HG03571 (cell line): ENCODE data around the gene ZNF217.
"Not testable (repeated sequence)": the region's sequence is repeated elsewhere in the genome, so short reads cannot be mapped to it uniquely, and the experiment has no call there.

ENCODE experiments used
- ATAC-seq: cut with Tn5 transposase; IDR thresholded peaks from one replicate; pipeline ENCODE4 v1.9.1; 2021; ENCODE audit not compliant: unreplicated experiment

Gene ZNF217

GRCh38 chr20:53622247-53623133, 28.9 kb upstream of the ZNF217 start:
- no peak for ATAC-seq

DNA sequence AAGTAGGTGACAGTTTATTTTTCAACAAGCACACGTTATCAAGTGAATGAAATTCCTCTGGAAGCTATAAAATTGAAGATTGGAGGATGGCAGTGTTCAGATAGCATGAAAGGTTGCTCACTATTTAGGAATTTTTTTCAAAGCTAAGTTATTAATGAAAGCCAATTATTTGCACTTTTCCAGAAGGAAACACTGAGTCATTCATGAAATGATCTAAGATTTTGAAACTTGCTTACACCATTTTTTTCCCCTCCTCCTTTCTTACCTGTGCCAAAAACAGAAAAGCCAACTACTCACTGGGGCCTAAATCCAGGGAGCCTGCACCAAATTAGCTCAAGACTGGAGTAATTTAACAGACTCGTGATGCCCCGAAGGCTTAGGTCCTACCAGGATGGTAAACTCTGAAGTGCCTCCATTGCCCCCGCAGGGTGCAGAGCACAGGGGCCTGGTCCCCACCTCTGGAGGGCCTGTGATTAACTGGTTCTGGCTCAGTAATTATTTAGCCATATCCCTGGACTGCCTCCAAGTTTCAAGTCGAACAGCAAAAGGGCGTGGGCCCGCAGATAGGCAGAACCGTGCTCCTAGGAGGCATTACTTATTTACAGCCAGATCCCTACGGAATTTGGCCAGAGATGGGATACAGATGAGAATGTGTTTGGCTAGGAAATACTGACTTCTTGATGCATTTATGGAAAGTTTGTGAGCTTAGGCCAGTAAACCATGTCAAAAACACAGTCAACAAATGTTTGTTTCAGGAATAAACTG, 28.0 kb upstream of the ZNF217 start:
- ATAC-seq, result no peak

- not testable (repeated sequence) for ATAC-seq
Measured at GRCh38 chr20:53618490-53619000, 24.9 kb upstream of the ZNF217 start.

GRCh38 chr20:53617791-53618489, 24.3 kb upstream of the ZNF217 start:
- no peak for ATAC-seq

DNA sequence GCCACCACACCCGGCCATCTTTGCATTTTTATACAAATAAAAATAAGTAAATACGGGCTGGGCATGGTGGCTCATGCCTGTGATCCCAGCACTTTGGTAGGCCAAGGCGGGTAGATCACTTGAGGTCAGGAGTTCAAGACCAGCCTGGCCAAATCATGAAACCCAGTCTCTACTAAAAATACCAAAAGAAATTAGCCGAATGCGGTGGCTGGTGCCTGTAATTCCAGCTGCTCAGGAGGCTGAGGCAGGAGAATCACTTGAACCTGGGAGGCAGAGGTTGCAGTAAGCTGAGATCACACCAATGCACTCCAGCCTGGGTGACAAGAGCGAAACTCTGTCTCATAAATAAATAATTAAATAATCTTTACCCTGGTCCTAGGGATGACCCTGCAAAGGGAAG, 22.9 kb upstream of the ZNF217 start:
- ATAC-seq, result not testable (repeated sequence)

DNA sequence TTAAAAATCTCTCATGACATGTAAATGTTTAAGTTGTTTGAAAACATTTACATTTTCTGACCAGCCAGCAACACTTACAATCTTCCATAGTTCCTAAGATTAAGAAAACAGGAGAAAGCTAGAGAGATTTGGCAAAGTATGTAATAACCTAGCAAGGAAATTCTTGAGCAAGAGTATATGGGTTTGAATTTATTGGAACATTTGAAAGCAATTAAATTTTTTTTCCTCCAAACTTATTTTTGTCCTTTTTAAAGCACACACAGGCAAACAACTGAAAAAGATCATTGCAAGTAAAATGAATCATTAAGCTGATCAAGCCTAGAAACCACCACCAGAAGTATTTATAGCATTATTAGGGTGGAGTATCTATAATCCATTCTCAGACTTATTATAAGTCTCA, 20.1 kb upstream of the ZNF217 start:
- ATAC-seq, result no peak

DNA sequence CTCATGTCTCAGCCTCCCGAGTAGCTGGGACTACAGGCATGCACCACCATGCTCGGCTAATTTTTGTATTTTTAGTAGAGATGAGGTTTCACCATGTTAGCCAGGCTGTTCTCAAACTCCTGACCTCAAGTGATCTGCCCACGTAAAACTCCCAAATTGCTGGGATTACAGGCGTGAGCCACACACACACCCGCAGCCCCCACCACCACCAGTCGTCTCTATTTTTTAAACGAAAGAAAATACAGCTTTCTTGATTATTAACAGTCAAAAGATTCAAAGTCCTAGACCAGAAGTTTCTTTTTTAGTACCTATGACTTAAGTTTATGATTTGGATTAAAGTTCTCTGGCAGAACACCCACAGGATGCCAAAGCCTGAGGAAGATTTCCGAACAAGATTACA, 18.6 kb upstream of the ZNF217 start:
- ATAC-seq, result not testable (repeated sequence)

DNA sequence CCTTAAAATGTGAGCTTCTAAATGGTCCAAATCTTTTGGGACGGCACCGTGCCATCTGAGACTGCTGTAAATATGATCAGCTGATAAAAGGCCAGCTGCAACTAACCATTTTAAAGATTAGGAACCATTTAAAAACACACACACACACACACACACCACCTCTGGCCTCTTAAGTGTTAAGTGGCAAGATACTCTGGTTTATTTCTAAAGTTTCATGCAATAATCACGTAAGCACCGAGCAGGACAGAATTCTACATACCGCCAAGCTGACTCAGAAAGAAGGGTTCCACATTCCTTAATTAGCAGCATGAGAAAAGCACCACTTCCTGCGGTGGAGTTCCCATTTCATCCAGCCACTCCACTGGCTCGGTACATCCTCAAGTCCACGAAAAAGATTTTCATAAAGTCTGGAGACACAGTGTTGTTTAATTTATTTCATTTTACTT, 17.8 kb upstream of the ZNF217 start:
- no peak for ATAC-seq

GRCh38 chr20:53609491-53610445, 16.1 kb upstream of the ZNF217 start:
- ATAC-seq, result no peak

DNA sequence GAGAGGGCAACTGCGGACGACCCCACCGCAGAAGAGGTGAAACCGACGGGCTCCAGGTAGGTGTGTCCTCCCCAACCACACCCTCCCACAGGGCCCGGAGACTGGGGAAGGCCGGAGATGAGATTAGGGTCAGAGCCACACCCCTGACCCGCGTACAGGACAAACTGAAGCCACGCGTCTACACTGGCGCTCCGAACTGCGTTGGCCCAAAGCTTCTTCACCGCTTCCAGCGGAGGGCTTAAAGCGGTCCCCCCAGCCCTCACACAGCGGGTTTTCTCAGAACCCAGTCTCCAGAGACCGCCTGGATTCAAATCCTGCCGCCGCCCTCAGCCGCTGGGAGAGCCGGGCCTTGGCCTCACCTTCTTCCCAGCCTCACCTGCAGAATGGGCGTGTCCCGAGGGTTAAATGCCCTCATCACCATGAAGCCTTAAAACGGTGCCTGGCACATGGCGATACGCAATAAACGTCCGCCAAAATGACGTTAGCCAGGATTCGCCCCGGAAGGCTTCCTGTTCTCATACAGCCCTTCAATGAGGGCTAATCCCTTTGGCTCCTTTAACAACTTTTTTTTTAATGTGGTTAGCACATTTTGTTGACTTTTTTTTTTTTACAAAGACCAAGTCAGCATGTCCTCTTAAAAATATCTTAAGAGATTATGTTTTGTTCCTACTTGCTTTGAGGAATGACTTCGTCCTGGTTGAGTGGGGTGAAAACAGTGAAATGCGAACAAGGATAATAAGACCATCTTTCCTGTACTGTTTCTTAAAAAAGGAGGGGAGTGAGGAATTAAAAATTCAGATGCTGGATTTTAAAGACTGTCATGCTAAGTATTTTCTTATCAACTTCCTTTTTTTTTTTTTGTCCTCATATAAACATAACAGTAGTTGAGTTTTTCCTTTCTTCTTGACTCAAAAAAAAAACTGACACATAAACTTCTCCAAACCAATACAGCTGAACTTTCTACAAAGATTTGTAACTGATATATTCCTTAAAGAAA, 15.1 kb upstream of the ZNF217 start:
- no peak for ATAC-seq

- no peak for ATAC-seq
Measured at GRCh38 chr20:53608071-53608455, 14.4 kb upstream of the ZNF217 start.

- no peak for ATAC-seq
Measured at GRCh38 chr20:53606364-53606985, 12.8 kb upstream of the ZNF217 start.

DNA sequence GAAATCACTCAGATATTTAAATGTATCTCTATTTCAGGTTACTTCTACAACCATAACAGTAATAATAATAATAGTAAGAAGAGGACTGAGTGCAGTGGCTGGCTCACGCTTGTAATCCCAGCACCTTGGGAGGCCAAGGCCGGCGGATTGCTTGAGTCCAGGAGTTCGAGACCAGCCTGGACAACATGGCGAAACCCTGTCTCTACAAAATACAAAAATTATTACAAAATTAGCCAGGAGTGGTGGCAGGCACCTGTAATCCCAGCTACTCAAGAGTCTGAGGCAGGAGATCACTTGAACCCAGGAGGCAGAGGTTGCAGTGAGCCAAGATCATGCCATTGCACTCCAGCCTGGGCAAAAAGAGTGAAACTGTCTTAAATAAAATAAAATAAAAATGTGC, 11.8 kb upstream of the ZNF217 start:
- ATAC-seq, result not testable (repeated sequence)

DNA sequence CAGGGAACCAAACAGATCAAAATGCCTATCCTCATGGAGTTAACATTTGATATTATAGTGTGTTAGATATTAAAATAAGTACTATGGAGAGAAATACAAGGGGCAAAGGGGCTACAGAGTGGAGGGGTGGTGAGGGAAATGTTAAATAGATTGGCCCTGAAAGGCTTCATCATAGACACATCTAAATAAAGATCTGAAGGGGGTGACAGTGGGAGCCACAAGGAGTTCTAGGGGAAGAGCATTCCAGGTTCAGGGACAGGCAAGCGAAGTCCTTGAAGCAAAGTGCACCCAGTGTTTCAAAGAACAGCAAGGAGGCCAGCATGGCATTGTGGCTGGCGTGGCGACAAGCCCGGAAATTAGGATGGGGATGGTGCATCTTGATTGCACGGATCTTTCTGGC, 11.2 kb upstream of the ZNF217 start:
- ATAC-seq, result not testable (repeated sequence)

GRCh38 chr20:53602661-53603060, 9.0 kb upstream of the ZNF217 start:
- no peak for ATAC-seq

DNA sequence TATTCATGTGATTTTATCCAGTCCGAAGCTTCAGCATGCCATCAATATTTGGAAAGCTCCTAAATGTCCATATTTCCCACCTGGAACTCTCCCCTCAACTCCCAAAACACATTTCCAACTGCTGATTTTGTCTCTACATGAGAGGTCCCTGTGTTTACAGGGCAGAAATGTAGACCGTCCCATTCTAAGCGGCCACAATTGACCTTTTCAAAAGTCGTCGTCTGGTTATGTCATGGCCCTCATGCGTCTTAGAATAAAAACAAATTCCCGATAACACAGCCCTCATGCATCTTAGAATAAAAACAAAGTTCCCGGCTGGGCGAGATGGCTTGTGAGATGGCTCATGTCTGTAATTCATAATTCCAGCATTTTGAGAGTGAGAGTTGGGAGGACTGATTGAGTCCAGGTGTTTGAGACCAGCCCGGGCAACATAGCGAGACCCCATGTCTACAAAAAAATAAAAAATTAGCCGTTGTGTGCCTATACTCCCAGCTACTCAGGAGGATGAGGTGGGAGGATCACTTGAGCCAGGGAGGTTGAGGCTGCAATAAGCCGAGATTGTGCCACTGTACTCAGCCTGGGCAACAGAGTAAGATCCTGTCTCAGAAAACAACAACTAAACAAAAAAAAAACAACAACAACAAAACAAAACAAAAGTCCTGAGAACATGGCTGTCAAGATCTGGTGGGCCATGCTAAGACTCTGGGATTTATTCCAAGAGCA, 6.4 kb upstream of the ZNF217 start:
- no peak for ATAC-seq

DNA sequence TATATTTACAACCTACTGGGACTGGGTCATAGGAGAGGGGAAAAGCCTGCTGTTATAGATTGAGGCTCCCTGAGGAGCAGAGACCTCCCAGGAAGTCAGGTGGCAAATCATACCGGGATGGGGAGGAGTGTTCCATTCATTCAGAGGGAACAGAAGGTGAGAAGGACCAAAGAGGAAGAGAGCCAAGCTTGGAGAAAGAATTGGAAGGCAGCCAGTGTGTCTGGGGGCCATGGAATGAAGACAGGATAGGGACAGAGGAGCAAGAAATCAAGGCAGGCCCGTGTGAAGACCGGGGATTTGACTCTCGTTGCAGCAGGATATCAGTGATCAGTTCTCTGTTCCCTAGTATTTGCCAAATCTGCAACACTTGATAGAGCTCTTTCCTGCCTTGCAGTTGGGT, 5.7 kb upstream of the ZNF217 start:
- no peak for ATAC-seq

GRCh38 chr20:53599044-53599362, 5.4 kb upstream of the ZNF217 start:
- ATAC-seq, result no peak
